ENCODE results near the gene OPCML.

Gene OPCML

GRCh38 chr11:133541021-133541719 lies 8.9 kb upstream of the OPCML start:
- no peak for DNase-seq (ENCODE audit: low read depth in 2 of 2)

DNA sequence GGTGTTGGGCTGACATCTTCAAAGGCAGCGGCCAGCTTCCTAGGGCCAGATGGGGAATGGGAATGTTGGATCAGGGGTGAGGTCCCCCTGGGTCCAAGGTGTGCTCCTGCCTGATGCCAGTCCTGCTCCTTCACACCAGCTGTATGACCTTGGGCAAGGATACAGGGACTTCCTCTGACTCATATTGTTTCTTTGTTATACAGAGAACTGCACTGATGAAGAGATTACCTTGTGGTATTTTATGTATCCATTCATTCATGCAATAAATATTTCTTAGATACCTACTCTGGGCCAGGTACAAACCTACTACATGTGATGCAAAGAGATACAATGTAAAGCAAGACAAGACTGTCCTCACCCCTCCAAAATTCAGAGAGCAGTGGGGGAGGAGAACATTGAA lies 3.9 kb upstream of the OPCML start:
- DNase-seq (ENCODE audit: low read depth in 2 of 2) = no peak

GRCh38 chr11:133533205-133533604 lies 904 bp upstream of the OPCML start:
- DNase-seq (ENCODE audit: low read depth in 2 of 2) = no peak

DNA sequence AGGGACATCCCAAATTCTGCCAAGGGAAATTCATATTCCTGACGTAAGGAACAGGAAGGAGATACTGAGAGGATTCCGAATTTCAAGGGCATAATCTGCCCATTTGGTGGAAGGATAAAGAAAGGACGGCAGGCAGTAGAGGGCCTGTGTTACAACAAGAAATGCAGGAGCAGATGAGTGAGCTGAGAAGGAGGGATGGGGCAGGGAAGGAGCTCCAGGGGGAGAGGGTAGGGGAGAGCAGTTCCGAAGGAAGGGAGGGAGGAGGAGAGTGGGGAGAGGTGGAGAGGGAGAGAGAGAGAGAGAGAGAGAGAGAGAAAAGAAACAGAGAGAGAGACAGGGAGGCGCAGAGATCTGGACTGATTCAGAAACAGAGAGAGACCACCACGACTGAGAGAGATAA lies 843 bp downstream of the OPCML start:
- DNase-seq (ENCODE audit: low read depth in 2 of 2) = no peak

DNA sequence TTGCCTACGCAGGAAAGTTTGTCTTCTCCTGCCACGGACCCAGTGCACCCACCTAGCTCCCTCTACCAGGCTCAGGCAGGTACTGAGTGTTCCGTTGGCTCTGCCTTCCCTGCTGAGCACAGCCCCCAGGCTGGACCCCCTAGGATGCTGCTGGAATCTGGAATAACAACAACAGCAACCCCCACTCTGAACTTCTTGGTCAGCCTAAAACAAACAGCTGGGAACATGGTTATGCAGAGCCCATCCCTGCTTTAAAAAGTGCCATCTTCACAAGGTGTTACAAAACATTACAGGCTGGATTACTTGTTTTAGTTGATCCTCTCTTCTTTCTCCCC lies 1.8 kb downstream of the OPCML start:
- DNase-seq (ENCODE audit: low read depth in 2 of 2) = no peak

GRCh38 chr11:133529807-133530500 lies 2.3 kb downstream of the OPCML start:
- DNase-seq (ENCODE audit: low read depth in 2 of 2) = no peak

- DNase-seq (ENCODE audit: low read depth in 2 of 2) = no peak
Observed at GRCh38 chr11:133526790-133527189, 5.5 kb downstream of the OPCML start.

GRCh38 chr11:133525976-133526375 lies 6.3 kb downstream of the OPCML start:
- no peak for DNase-seq (ENCODE audit: low read depth in 2 of 2)

DNA sequence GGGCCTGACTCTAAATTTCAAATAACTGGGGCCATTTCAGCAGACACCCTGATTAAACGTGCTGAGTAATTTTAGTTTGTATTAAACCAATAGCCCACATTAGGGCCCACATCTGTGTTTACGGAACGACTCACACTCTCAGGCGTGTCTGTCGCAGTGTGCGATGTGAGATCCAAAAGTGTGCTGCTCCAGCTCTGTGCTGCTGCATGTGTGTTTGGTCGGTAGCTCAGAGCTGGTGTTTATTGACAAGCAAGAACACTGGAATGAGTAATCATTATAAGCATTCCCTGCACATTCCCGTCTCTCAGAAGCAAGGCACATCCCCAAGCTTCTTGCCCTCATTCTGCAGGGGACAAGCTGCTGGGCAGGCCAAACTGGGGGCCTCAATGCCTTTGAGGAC lies 7.8 kb downstream of the OPCML start:
- no peak for DNase-seq (ENCODE audit: low read depth in 2 of 2)

GRCh38 chr11:133522344-133522743 lies 10.0 kb downstream of the OPCML start:
- no peak for DNase-seq (ENCODE audit: low read depth in 2 of 2)

DNA sequence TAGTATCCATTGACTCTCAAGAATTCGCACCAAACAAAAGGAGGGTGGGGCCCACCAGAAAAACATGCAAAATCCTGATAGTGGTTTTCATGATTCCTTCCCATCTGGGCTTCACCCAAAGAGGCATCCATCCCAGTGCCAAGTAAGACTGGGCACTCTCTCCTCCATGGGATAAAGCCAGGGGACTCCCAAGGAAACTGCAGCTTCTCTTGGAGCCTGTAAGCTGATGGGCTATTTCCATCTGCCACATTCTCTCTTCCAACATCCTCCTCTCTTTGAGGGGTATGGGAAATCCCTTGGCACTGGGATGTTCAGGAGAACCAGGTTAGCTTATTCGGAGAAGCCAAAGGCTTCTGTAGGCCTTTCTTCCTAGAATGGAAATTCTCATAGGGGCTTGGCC lies 10.8 kb downstream of the OPCML start:
- DNase-seq (ENCODE audit: low read depth in 2 of 2) = no peak

DNA sequence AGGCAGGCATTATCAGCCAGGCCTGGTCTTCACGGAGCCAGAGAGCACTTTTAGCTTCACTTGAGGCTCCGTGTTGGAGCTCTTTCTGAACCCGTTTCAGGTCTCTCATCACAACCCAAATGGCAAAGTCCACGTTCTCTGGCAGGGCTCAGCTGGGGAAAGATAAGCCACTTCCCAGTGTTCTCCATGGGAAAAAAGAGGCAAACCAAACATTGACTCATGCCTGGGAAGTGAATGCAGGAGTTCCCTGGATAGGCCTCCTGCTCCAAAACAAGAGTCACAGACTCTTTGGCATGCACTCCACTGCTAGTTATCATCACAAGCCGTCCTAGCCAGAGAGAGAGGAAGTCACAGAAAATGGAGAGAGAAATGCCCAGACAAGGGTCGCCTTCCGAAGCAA lies 11.6 kb downstream of the OPCML start:
- no peak for DNase-seq (ENCODE audit: low read depth in 2 of 2)

DNA sequence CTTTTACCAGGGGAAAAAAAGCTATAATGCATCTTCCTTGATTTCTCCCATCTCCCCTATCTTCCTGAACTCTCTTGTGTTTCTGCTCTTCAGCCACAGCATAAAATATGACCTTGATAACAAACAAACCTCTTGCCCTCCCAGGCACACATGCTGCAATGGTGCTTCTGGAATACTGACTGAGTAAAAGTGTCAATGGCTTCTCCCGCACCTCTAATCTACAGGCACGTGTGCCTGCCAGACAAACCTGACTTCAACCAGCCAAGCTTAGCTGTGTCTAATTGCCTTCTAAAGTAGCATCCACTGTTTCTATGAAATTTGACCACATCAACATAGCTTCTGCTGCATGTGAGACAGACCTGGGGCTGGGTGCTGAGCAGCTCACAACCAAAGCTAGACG lies 12.7 kb downstream of the OPCML start:
- DNase-seq (ENCODE audit: low read depth in 2 of 2) = no peak

DNA sequence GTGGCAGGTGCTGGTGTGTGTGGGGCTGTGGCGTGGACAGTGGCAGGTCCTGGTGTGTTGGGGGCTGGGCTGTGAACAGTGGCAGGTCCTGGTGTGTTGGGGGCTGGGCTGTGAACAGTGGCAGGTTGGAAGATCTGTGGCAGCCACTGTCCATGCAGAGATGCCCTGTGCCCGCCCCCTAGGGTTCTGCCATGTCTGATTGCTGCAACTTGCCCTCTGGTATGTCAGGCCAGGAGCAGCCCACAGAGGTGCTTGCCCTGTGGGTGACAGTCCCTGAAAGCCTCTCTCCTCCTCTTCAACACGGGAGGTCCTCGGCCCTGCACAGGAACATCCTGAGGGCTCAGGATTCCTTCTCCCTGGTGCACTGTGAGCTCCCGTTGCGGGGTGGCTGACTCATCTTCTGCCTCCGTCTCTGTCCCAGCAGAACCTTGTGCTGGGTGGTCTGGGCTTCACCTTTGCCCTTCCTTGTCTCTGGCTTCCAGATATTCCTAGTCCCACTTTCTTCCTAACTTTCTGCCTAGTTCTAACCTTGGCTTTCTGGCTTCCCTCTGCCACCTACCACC lies 13.5 kb downstream of the OPCML start:
- no peak for DNase-seq (ENCODE audit: low read depth in 2 of 2)

GRCh38 chr11:133516845-133517244 lies 15.5 kb downstream of the OPCML start:
- no peak for DNase-seq (ENCODE audit: low read depth in 2 of 2)

DNA sequence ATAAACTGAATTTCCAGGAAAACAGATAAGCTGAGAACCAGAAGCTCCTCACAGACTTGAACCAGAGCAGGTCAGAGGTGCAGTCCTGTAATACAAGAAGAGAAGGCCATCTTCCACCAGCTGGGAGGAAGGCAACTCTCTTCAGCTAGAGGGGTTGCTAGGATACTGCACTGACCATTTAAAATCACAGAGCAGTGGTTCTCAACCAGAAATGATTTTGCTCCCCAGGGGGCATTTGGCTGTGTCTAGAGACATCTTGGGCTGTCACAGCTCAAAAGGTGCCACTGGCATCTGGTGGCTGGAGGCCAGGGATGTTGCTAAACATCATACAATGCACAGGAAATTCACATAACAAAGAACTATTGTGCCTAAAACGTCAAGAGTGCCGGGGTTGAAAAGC lies 17.2 kb downstream of the OPCML start:
- no peak for DNase-seq (ENCODE audit: low read depth in 2 of 2)

DNA sequence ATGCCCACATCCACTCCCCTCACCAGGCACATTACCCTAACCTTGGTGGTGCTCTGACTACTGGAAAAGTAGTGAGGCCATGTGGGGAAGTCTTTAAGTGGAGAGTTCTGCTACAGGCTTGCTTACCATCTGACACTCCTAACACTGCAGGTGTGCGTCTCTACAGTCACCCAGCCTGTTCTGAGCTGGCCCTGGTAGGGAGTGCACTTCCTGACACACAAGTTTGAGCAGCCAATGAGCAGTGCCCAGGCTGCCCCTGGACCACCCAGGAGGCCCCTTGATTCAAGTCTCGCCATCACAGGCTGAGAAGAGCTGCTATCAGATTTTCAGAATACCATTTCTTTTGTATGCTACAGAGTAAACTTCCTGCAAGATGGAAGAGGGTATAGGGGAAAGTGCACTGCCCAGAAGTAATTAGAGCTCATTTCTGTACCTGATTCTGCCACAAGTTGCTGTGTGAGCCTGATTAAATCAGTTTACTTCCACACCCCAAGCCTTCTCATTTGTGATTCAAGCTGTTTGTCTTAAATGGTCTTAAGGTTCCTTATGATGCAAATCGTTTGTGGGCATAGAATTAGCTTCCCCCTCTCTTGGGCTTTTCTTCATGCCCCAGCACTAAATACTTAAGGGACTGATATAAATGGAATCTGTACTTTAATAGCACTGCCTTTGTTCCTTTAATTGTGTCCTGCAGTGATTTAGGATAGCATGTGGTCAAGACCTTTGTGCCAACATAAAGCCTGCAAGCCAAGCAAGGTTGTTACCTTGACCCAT lies 22.2 kb downstream of the OPCML start:
- no peak for DNase-seq (ENCODE audit: low read depth in 2 of 2)

GRCh38 chr11:133508468-133508867 lies 23.8 kb downstream of the OPCML start:
- no peak for DNase-seq (ENCODE audit: low read depth in 2 of 2)

GRCh38 chr11:133507185-133507584 lies 25.1 kb downstream of the OPCML start:
- DNase-seq (ENCODE audit: low read depth in 2 of 2) = no peak

GRCh38 chr11:133506551-133507094 lies 25.7 kb downstream of the OPCML start:
- no peak for DNase-seq (ENCODE audit: low read depth in 2 of 2)

DNA sequence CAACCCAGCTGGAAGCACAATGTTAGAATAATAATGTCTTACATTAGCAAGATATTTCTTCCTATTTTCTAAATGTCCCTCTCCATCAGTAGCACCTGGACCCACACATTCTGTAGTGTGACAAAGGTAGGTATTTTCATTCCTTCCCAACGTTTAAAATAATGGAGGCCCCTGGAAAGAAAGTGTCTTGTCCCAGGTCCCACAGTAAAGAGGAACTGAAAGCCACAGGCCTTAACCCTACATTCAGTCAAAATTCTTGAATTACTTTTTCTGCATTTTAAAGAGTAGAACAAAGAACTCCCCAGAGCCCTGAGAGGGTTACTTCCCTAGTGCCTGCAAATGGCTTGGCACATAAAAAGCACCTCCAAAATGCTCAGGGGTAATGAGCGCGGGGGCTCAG lies 26.3 kb downstream of the OPCML start:
- DNase-seq (ENCODE audit: low read depth in 2 of 2) = no peak

DNA sequence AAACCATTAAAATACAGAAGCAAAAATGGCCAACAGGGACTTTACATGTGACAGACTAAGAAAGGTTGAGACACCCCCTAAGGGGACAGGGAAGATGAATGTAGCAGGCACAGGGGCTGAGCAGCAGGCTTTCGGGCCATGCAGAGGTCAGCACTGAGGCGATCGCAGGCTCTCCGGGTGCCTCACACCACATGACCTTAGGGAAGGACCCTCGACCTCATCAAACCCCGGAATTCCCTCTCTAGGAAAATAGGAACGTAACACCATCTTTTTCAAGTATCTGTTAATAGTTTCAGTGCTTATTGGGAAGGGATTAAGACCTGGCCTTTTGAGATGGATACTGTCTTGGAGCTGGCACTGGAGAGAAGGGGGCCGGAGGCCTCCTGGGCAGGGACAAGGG lies 27.4 kb downstream of the OPCML start:
- no peak for DNase-seq (ENCODE audit: low read depth in 2 of 2)
